HCT116 (cell line): ENCODE measurements around the gene COBLL1.

Source experiments
- CTCF ChIP-seq, 3 experiments: fragments of 200-600 bp in 1 of 3; sonication (generic) in 1 of 3; IDR thresholded peaks in 2 of 3; conservative IDR thresholded peaks in 1 of 3; 2 replicates each; pipeline ENCODE4 v1.5.1; 2012 to 2017; ENCODE audit warnings: low read depth in 2 of 3, low read length in 2 of 3, antibody characterized with exemption in 1 of 3, borderline replicate concordance in 1 of 3, control low read depth in 1 of 3, mild to moderate bottlenecking in 1 of 3, mixed read lengths in 1 of 3, mixed run types in 1 of 3, moderate library complexity in 1 of 3; ENCODE audit not compliant: insufficient read depth in 1 of 3
- EZH2 ChIP-seq: fragments of 200-600 bp; sonication (generic); IDR thresholded peaks from 2 replicates; pipeline ENCODE4 v1.6.1; 2017; ENCODE audit warnings: antibody characterized with exemption, mixed run types
- FOSL1 ChIP-seq: IDR thresholded peaks from 2 replicates; pipeline ENCODE4 v1.6.1; 2012; ENCODE audit warnings: low read depth
- JUND ChIP-seq: IDR thresholded peaks from 2 replicates; pipeline ENCODE4 v1.6.1; 2012
- POLR2A ChIP-seq: IDR thresholded peaks from 2 replicates; pipeline ENCODE4 v1.7.0; 2011; ENCODE audit warnings: borderline replicate concordance; ENCODE audit not compliant: insufficient read depth, insufficient read length; ENCODE audit errors: extremely low read depth
- POLR2AphosphoS5 ChIP-seq: IDR thresholded peaks from 2 replicates; pipeline ENCODE4 v1.6.1; 2011; ENCODE audit warnings: mild to moderate bottlenecking, low read depth, low read length, moderate library complexity
- SRF ChIP-seq: IDR thresholded peaks from 2 replicates; pipeline ENCODE4 v1.6.1; 2012; ENCODE audit warnings: low read depth
- ZFX ChIP-seq: fragments of 450-650 bp; IDR thresholded peaks from 2 replicates; pipeline ENCODE4 v1.6.1; 2017

GRCh38 chr2:164824872-164825271 is 16.8 kb downstream of the COBLL1 start:
- no peak for TF ChIP-seq ZFX
- TF ChIP-seq JUND: no peak
- TF ChIP-seq FOSL1: no peak
- TF ChIP-seq CTCF (IDR thresholded peaks at IDR 0.05 in 2 of 3, conservative IDR thresholded peaks at IDR 0.05 in 1 of 3; ENCODE audit: borderline replicate concordance in 1 of 3, insufficient read depth in 1 of 3, low read depth in 2 of 3, low read length in 2 of 3): no peak
- TF ChIP-seq POLR2A: no peak
- TF ChIP-seq SRF: no peak
- no peak for TF ChIP-seq EZH2
- TF ChIP-seq POLR2AphosphoS5: no peak
